Erythroblast (primary cell): Measurements from ENCODE around the gene AFF3.

ENCODE experiments used
- GATA1 ChIP-seq: IDR thresholded peaks from 2 replicates; pipeline ENCODE4 v1.6.1; 2011; ENCODE audit warnings: low read depth, mild to moderate bottlenecking, control low read depth, low read length, moderate library complexity
- POLR2A ChIP-seq: IDR thresholded peaks from 2 replicates; pipeline ENCODE4 v1.6.1; 2011; ENCODE audit warnings: mild to moderate bottlenecking, low read length

- TF ChIP-seq POLR2A (no peak), GATA1 (no peak)
Observed at GRCh38 chr2:100136310-100136709, 6.1 kb downstream of the AFF3 start.
